Measurements from ENCODE around the gene FAHD2A.

The FAHD2A gene

DNA sequence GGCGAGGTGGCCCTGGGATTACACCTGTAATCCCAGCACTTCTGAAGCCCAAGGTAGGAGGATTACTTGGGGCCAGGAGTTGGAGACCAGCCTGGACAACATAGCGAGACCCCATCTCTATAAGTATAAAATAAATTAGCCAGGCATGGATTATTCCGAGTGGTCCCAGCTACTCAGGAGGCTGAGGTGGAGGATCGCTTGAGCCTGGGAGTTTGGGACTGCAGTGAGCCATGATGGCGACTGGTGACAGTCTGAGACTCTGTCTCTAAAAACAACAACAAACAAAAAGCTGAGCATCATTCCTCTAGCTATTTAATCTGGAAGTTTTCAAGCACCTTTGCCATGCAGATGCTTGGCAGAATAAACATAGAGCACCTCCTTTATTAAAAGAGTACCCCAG lies 21.8 kb upstream of the FAHD2A start:
- no peak overlapping the region for H3K27ac ChIP-seq (ENCODE audit: low read depth, low read length)
- H3K4me3 ChIP-seq (ENCODE audit: low read depth, low read length), result no peak overlapping the region
- H3K14ac ChIP-seq (ENCODE audit: low read length), result no peak overlapping the region
- no peak overlapping the region for H2BK5ac ChIP-seq (ENCODE audit: low read depth, low read length, poor library complexity)
- H2BK12ac ChIP-seq (ENCODE audit: low read length), result no peak overlapping the region
- no peak overlapping the region for H4K8ac ChIP-seq (ENCODE audit: low read depth, low read length)
- no CpG with 5 or more reads among the region's 5 CpGs for WGBS (ENCODE audit: extremely low coverage, insufficient coverage, insufficient read length)
- no peak overlapping the region for H3K23ac ChIP-seq (ENCODE audit: low read length)
- no peak overlapping the region for H4K91ac ChIP-seq (ENCODE audit: low read depth, low read length)
- no peak overlapping the region for H3K4ac ChIP-seq (ENCODE audit: low read depth, low read length)
- no peak for DNase-seq
- H3K4me2 ChIP-seq (ENCODE audit: low read length), result no peak overlapping the region
- H3K27me3 ChIP-seq (ENCODE audit: insufficient read depth, low read length), result no peaks in the 10 kb centered on the region
- H2AK5ac ChIP-seq (ENCODE audit: low read length), result no peak overlapping the region
- no peak overlapping the region for H2BK120ac ChIP-seq (ENCODE audit: insufficient read depth, low read length, poor library complexity)
- no peaks in the 10 kb centered on the region for H3K4me1 ChIP-seq (ENCODE audit: control insufficient read depth in 1 of 2, insufficient read depth in 2 of 2, low read length in 2 of 2)
- no peaks in the 10 kb centered on the region for H3K79me1 ChIP-seq (ENCODE audit: low read length)
- no peaks in the 10 kb centered on the region for H3K79me2 ChIP-seq (ENCODE audit: control insufficient read depth, insufficient read depth, low read length, poor library complexity)
- H3K9ac ChIP-seq (ENCODE audit: low read length), result no peak overlapping the region
- no peak overlapping the region for H3K18ac ChIP-seq (ENCODE audit: low read length)
- H3K36me3 ChIP-seq (ENCODE audit: control insufficient read depth in 1 of 2, insufficient read depth in 2 of 2, low read length in 2 of 2), result no peaks in the 10 kb centered on the region
- H2AFZ ChIP-seq (ENCODE audit: insufficient read depth, low read length, poor library complexity), result no peak overlapping the region
- H3K9me3 ChIP-seq (ENCODE audit: insufficient read depth, low read depth, low read length), result no peaks in the 10 kb centered on the region
- no peak overlapping the region for H4K12ac ChIP-seq (ENCODE audit: low read depth, low read length)

DNA sequence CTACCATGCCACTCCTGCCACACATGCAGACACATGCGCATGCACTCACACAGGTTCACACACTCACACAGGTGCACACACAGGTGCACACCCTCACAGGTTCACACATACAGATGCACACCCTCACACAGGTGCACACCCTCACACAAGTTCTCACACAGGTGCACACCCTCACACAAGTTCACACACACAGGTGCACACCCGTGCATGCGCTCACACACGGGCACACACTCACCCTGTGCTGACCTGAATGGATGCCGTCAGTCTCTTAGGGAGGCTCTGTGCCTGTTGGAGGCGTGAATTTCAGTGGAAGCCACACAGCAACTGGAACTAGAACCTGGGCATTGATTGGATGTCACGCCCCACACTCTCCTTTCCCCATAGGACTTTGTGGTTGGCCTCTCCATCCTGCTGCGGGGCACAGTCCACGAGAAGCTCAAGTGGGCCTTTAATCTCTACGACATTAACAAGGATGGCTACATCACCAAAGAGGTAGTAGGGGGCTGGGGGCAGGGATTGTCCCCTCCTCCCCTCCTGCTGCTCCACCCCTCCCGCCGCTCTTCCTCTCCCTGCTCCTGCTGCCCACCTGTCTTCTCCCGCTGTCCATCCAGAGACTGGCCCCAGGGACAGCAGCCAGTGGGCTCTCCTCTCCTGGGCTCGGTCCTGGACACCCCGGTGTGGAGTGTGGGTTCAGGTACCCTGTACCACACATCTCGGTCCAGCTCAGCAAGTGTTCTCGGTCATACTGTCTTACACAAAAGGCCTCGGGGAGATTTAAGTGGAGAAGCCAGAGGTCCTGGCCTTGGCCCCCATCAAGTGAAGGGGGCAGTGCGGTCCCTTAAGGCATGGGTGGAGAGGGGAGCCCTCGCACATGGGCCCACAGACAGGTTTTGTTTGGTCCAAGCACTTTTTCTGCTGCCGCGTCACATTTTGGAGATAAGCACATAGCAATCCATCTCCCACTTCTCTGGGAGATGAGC lies 21.0 kb upstream of the FAHD2A start:
- H3K4me1 ChIP-seq (ENCODE audit: control insufficient read depth in 1 of 2, insufficient read depth in 2 of 2, low read length in 2 of 2), result no peaks in the 10 kb centered on the region
- H3K79me1 ChIP-seq (ENCODE audit: low read length), result no peaks in the 10 kb centered on the region
- H3K18ac ChIP-seq (ENCODE audit: low read length), result no peak overlapping the region
- H3K4me2 ChIP-seq (ENCODE audit: low read length), result no peak overlapping the region
- no peaks in the 10 kb centered on the region for H3K79me2 ChIP-seq (ENCODE audit: control insufficient read depth, insufficient read depth, low read length, poor library complexity)
- no peak overlapping the region for H3K27ac ChIP-seq (ENCODE audit: low read depth, low read length)
- no peak overlapping the region for H2BK120ac ChIP-seq (ENCODE audit: insufficient read depth, low read length, poor library complexity)
- no peak overlapping the region for H4K12ac ChIP-seq (ENCODE audit: low read depth, low read length)
- no peaks in the 10 kb centered on the region for H3K27me3 ChIP-seq (ENCODE audit: insufficient read depth, low read length)
- no peak for DNase-seq
- H4K8ac ChIP-seq (ENCODE audit: low read depth, low read length), result no peak overlapping the region
- no peak overlapping the region for H3K23ac ChIP-seq (ENCODE audit: low read length)
- H2AK5ac ChIP-seq (ENCODE audit: low read length), result no peak overlapping the region
- H2BK12ac ChIP-seq (ENCODE audit: low read length), result no peak overlapping the region
- H3K14ac ChIP-seq (ENCODE audit: low read length), result no peak overlapping the region
- no peaks in the 10 kb centered on the region for H3K9me3 ChIP-seq (ENCODE audit: insufficient read depth, low read depth, low read length)
- no peak overlapping the region for H3K4ac ChIP-seq (ENCODE audit: low read depth, low read length)
- no peak overlapping the region for H4K91ac ChIP-seq (ENCODE audit: low read depth, low read length)
- no peak overlapping the region for H3K4me3 ChIP-seq (ENCODE audit: low read depth, low read length)
- H3K9ac ChIP-seq (ENCODE audit: low read length), result no peak overlapping the region
- no CpG with 5 or more reads among the region's 22 CpGs for WGBS (ENCODE audit: extremely low coverage, insufficient coverage, insufficient read length)
- no peak overlapping the region for H2BK5ac ChIP-seq (ENCODE audit: low read depth, low read length, poor library complexity)
- H3K36me3 ChIP-seq (ENCODE audit: control insufficient read depth in 1 of 2, insufficient read depth in 2 of 2, low read length in 2 of 2), result no peaks in the 10 kb centered on the region
- no peak overlapping the region for H2AFZ ChIP-seq (ENCODE audit: insufficient read depth, low read length, poor library complexity)

DNA sequence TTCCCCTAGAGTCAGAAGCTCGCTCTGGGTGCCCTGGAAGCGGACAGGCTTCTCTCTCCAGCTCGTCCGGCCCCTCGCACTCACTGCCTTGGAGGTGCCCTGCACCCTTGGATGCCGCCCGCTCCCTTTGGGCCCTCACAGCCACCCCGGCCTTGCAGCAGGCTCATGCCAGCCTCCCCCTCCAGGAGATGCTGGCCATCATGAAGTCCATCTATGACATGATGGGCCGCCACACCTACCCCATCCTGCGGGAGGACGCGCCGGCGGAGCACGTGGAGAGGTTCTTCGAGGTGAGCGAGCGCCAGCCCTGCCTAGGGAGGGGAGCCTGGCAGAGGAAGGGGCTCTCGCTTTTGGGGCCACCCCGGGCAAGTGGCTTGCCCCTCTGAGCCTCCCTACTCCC lies 20.3 kb upstream of the FAHD2A start:
- no peak overlapping the region for H2AFZ ChIP-seq (ENCODE audit: insufficient read depth, low read length, poor library complexity)
- H2BK12ac ChIP-seq (ENCODE audit: low read length), result no peak overlapping the region
- no peaks in the 10 kb centered on the region for H3K27me3 ChIP-seq (ENCODE audit: insufficient read depth, low read length)
- H4K12ac ChIP-seq (ENCODE audit: low read depth, low read length), result no peak overlapping the region
- H4K91ac ChIP-seq (ENCODE audit: low read depth, low read length), result no peak overlapping the region
- H3K9me3 ChIP-seq (ENCODE audit: insufficient read depth, low read depth, low read length), result no peaks in the 10 kb centered on the region
- no peak overlapping the region for H3K9ac ChIP-seq (ENCODE audit: low read length)
- H3K4me3 ChIP-seq (ENCODE audit: low read depth, low read length), result no peak overlapping the region
- H3K18ac ChIP-seq (ENCODE audit: low read length), result no peak overlapping the region
- no peaks in the 10 kb centered on the region for H3K79me1 ChIP-seq (ENCODE audit: low read length)
- no peak overlapping the region for H4K8ac ChIP-seq (ENCODE audit: low read depth, low read length)
- DNase-seq, result no peak
- H2BK120ac ChIP-seq (ENCODE audit: insufficient read depth, low read length, poor library complexity), result no peak overlapping the region
- no peaks in the 10 kb centered on the region for H3K79me2 ChIP-seq (ENCODE audit: control insufficient read depth, insufficient read depth, low read length, poor library complexity)
- no peak overlapping the region for H3K23ac ChIP-seq (ENCODE audit: low read length)
- WGBS (ENCODE audit: extremely low coverage, insufficient coverage, insufficient read length), result no CpG with 5 or more reads among the region's 20 CpGs
- no peak overlapping the region for H3K27ac ChIP-seq (ENCODE audit: low read depth, low read length)
- H3K36me3 ChIP-seq (ENCODE audit: control insufficient read depth in 1 of 2, insufficient read depth in 2 of 2, low read length in 2 of 2), result no peaks in the 10 kb centered on the region
- H3K4me2 ChIP-seq (ENCODE audit: low read length), result no peak overlapping the region
- H3K4me1 ChIP-seq (ENCODE audit: control insufficient read depth in 1 of 2, insufficient read depth in 2 of 2, low read length in 2 of 2), result no peaks in the 10 kb centered on the region
- H3K14ac ChIP-seq (ENCODE audit: low read length), result no peak overlapping the region
- no peak overlapping the region for H2BK5ac ChIP-seq (ENCODE audit: low read depth, low read length, poor library complexity)
- no peak overlapping the region for H2AK5ac ChIP-seq (ENCODE audit: low read length)
- H3K4ac ChIP-seq (ENCODE audit: low read depth, low read length), result no peak overlapping the region

DNA sequence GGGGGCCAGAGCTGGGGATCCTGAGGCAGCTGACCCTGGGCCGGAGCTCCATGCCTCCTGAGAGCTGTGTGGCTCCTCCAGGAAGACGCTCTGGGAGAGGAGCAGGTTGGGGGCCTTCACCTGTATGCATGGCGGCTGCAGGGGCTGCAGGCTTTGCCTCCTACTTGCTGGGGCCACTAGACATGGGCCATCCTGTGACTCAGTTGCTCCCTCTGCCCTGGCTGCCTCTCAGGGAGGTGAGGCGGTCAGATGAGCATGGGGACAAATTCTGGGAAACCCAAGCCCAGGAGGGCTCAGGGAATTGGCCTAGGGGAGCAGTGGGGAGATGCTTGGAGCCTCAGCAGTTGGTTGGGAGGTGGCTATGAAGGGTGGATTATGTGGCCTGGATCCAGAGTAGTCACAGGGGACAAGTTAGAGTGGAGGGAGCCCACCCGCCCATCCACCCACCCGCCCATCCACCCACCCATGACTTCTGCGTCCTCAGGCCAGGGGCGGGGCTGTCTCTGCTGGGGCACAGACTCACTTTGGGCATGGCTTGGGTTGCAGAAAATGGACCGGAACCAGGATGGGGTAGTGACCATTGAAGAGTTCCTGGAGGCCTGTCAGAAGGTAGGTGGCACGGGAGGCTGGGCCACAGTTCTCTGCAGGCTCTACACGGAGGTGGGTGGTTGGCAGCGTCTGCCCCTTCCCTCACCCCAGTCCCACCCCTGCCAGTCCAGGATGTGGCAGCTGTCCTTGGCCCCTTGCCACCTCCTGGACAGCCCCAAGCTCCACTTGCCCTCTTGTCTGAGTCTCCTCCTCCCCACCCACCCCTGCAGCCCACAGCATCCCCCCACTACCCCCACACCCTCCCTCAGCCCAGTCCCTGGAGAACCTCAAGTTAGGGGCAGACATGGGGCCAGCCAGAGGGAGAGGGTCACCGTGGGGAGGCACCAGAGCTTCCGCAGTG lies 19.5 kb upstream of the FAHD2A start:
- no peaks in the 10 kb centered on the region for H3K27me3 ChIP-seq (ENCODE audit: insufficient read depth, low read length)
- H2BK12ac ChIP-seq (ENCODE audit: low read length), result no peak overlapping the region
- H2AFZ ChIP-seq (ENCODE audit: insufficient read depth, low read length, poor library complexity), result no peak overlapping the region
- H3K9me3 ChIP-seq (ENCODE audit: insufficient read depth, low read depth, low read length), result no peaks in the 10 kb centered on the region
- H4K12ac ChIP-seq (ENCODE audit: low read depth, low read length), result no peak overlapping the region
- H3K4ac ChIP-seq (ENCODE audit: low read depth, low read length), result no peak overlapping the region
- no peak overlapping the region for H3K23ac ChIP-seq (ENCODE audit: low read length)
- H2BK5ac ChIP-seq (ENCODE audit: low read depth, low read length, poor library complexity), result no peak overlapping the region
- H4K91ac ChIP-seq (ENCODE audit: low read depth, low read length), result no peak overlapping the region
- H3K9ac ChIP-seq (ENCODE audit: low read length), result no peak overlapping the region
- no CpG with 5 or more reads among the region's 14 CpGs for WGBS (ENCODE audit: extremely low coverage, insufficient coverage, insufficient read length)
- no peak overlapping the region for H3K4me3 ChIP-seq (ENCODE audit: low read depth, low read length)
- no peak overlapping the region for H2BK120ac ChIP-seq (ENCODE audit: insufficient read depth, low read length, poor library complexity)
- H3K4me1 ChIP-seq (ENCODE audit: control insufficient read depth in 1 of 2, insufficient read depth in 2 of 2, low read length in 2 of 2), result no peaks in the 10 kb centered on the region
- no peak overlapping the region for H2AK5ac ChIP-seq (ENCODE audit: low read length)
- no peaks in the 10 kb centered on the region for H3K79me1 ChIP-seq (ENCODE audit: low read length)
- H4K8ac ChIP-seq (ENCODE audit: low read depth, low read length), result no peak overlapping the region
- no peak overlapping the region for H3K4me2 ChIP-seq (ENCODE audit: low read length)
- no peak for DNase-seq
- no peaks in the 10 kb centered on the region for H3K79me2 ChIP-seq (ENCODE audit: control insufficient read depth, insufficient read depth, low read length, poor library complexity)
- H3K18ac ChIP-seq (ENCODE audit: low read length), result no peak overlapping the region
- H3K27ac ChIP-seq (ENCODE audit: low read depth, low read length), result no peak overlapping the region
- no peak overlapping the region for H3K14ac ChIP-seq (ENCODE audit: low read length)
- H3K36me3 ChIP-seq (ENCODE audit: control insufficient read depth in 1 of 2, insufficient read depth in 2 of 2, low read length in 2 of 2), result no peaks in the 10 kb centered on the region

Data from trophoblast cell (in vitro differentiated cells and primary cell).